ENCODE results near the gene MGAT5B. TPM values are rescaled to one million over a fixed set of nuclear protein-coding genes. Genes with fewer than 3 reads are reported as not detected.

The MGAT5B gene
- total and polyA plus RNA-seq, 10 of the 15 experiments (the other 5 are each of a cell fraction or from before 2014, with no cell fraction given): 0.13 TPM; not detected in 9

DNA sequence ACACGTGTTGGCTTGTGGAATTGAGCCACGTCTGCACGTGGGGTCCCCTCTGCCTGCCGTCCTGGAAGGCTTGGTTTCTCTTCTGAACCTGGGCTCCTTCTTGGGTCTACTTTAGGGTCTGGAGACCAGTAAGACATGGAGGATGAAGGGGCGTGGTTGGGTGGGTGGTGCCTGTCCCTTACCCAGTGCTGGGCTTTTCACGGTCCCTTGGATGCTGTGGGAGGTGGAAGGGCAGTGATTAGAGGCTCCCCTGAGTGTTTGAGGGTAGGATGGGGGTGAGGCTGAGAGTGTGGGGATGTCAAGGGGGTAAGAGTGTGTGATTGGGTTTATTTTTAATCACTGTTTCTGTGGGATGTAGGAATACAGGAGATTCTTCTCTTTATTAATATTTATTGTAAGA is 38.3 kb downstream of the MGAT5B start:
- WGBS (ENCODE audit: insufficient coverage, insufficient replicate concordance, low lambda C conversion rate, missing lambda C conversion rate): 4% methylated on average over 6 of the region's 6 CpGs
- no peak overlapping the region for H3K4me3 ChIP-seq
- no peak overlapping the region for H3K4me2 ChIP-seq (ENCODE audit: control insufficient read depth, insufficient read depth)
- in situ Hi-C loops (cut with MboI): no loop called here
- CTCF ChIA-PET: no interaction called here
- H3K9me3 ChIP-seq (replicated peaks; ENCODE audit: control insufficient read depth, insufficient read depth, low read length): no peaks in the 10 kb centered on the region
- no TSS peak for BruUV-seq (replicated peaks)
- FAIRE-seq: no peak
- H4K20me1 ChIP-seq (ENCODE audit: control insufficient read depth, insufficient read depth): no peaks in the 10 kb centered on the region
- H3K36me3 ChIP-seq (ENCODE audit: control insufficient read depth in 2 of 2, insufficient read depth in 2 of 2, low read length in 1 of 2): no peaks in the 10 kb centered on the region
- H3K4me1 ChIP-seq (ENCODE audit: control insufficient read depth, insufficient read depth, low read length): no peaks in the 10 kb centered on the region
- POLR2A ChIA-PET: no interaction called here
- SMC1A ChIA-PET (ENCODE audit: uncharacterized antibody, unreplicated experiment): no interaction called here
- no peak for TF ChIP-seq SRF (IDR thresholded peaks at IDR 0.05; ENCODE audit: low read depth in 2 of 2, low read length in 2 of 2)
- no peak for TF ChIP-seq FOS (IDR thresholded peaks at IDR 0.05; ENCODE audit: borderline replicate concordance, extremely low read depth, insufficient read length)
- TF ChIP-seq SREBF1 (IDR thresholded peaks at IDR 0.05; ENCODE audit: low read length): no peak
- TF ChIP-seq, protein P1, sequence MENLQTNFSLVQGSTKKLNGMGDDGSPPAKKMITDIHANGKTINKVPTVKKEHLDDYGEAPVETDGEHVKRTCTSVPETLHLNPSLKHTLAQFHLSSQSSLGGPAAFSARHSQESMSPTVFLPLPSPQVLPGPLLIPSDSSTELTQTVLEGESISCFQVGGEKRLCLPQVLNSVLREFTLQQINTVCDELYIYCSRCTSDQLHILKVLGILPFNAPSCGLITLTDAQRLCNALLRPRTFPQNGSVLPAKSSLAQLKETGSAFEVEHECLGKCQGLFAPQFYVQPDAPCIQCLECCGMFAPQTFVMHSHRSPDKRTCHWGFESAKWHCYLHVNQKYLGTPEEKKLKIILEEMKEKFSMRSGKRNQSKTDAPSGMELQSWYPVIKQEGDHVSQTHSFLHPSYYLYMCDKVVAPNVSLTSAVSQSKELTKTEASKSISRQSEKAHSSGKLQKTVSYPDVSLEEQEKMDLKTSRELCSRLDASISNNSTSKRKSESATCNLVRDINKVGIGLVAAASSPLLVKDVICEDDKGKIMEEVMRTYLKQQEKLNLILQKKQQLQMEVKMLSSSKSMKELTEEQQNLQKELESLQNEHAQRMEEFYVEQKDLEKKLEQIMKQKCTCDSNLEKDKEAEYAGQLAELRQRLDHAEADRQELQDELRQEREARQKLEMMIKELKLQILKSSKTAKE (IDR thresholded peaks at IDR 0.05; ENCODE audit: low read depth, poor library complexity, severe bottlenecking): no peak
- TF ChIP-seq, protein P2, sequence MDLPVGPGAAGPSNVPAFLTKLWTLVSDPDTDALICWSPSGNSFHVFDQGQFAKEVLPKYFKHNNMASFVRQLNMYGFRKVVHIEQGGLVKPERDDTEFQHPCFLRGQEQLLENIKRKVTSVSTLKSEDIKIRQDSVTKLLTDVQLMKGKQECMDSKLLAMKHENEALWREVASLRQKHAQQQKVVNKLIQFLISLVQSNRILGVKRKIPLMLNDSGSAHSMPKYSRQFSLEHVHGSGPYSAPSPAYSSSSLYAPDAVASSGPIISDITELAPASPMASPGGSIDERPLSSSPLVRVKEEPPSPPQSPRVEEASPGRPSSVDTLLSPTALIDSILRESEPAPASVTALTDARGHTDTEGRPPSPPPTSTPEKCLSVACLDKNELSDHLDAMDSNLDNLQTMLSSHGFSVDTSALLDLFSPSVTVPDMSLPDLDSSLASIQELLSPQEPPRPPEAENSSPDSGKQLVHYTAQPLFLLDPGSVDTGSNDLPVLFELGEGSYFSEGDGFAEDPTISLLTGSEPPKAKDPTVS (IDR thresholded peaks at IDR 0.05; ENCODE audit: low read depth, low read length): no peak
- no peak for ATAC-seq
- no peak for DNase-seq (ENCODE audit: low read depth, low spot score)
- RAD21 ChIA-PET (ENCODE audit: unreplicated experiment): no interaction called here
- intact Hi-C loops (cut with micrococcal nuclease; ENCODE audit: unreplicated experiment): no loop called here
- no peak overlapping the region for H3K27ac ChIP-seq (ENCODE audit: control insufficient read depth, insufficient read depth)
- no peaks in the 10 kb centered on the region for H3K79me2 ChIP-seq (ENCODE audit: control insufficient read depth, insufficient read depth, low read length)
- no peaks in the 10 kb centered on the region; a peak in 1 of 4 replicates for H3K27me3 ChIP-seq (replicated peaks in 1 of 2; ENCODE audit: control insufficient read depth in 2 of 2, insufficient read depth in 2 of 2, low read length in 1 of 2)
- no peak overlapping the region for H3K9ac ChIP-seq (ENCODE audit: control insufficient read depth, insufficient read depth, low read length)
- no peak overlapping the region for H2AFZ ChIP-seq (ENCODE audit: control insufficient read depth, low read depth, low read length)
